Measurements from ENCODE around the gene ARID5A.
"Not testable (repeated sequence)": the region's sequence is repeated elsewhere in the genome, so short reads cannot be mapped to it uniquely, and the experiment has no call there.

The ARID5A gene

DNA sequence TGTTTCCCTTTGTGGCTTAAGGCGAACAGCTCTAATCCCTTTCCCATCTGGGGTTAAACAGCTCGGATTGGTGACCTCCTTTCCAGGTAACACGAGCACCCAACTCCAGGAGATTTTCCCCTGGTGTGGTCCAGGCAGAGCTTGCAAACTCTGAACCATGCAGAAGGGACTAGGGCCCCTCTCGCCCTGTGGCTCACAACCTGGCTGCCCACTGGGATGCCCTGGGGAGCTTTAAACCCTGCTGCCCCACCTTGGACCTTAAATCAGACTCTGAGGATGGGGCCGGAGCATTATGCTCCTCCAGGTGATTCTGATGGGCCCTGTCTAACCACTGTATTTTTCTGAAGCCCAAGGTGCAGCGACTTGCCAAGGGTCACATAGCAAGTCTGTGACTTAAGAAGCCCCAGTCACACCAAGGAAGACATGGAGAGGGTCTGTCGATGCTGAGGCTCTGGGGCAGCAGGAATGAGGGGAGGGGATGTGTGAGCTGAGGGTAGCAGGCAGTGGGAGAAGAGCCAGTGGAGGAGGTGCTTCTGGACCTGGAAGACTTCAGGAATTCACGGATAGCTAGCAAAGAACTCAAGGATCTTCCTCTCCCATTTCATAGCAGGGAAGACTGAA, 5.9 kb downstream of the ARID5A start:
- no peak for DNase-seq

DNA sequence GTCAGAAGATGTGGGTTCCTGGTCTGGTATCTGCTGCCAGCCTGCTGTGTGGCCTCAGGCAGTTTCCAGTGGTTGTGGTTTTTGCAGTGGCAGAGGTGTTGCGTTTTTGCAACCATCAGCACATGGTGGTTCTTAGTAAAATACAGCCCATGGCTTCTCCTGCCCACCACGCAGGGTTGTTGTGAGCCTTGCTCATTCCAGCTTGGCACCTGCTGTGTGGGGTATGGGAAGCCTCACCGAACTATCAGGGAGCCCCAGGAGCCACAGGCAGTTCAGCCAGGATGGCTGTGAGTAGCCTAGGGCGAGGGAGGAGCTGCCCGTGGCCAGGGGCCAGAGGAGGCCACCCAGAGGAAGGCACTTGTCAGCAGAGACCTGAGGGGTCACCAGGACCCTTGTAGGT, 9.8 kb downstream of the ARID5A start:
- peak; percentile 63 for DNase-seq

DNA sequence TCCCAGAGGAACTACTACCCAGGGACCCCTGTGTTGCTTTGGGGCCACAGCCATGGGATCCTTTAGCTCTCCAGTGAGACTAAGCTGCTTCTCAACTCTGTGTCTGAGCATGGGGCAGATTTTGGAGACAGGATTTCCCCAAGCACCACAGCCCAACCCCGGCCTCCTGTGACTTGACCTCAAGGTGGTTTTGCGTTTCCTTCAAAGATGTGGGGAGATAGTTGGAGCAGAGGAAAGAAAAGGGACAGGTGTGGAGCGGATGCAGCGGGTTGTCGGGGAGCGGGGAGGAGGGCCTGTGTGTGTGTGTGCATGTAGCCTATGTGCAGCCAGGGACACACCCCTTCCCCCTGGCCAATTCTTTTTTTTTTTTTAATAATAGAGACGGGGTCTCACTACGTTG, 10.2 kb downstream of the ARID5A start:
- DNase-seq, result peak; percentile 63

DNA sequence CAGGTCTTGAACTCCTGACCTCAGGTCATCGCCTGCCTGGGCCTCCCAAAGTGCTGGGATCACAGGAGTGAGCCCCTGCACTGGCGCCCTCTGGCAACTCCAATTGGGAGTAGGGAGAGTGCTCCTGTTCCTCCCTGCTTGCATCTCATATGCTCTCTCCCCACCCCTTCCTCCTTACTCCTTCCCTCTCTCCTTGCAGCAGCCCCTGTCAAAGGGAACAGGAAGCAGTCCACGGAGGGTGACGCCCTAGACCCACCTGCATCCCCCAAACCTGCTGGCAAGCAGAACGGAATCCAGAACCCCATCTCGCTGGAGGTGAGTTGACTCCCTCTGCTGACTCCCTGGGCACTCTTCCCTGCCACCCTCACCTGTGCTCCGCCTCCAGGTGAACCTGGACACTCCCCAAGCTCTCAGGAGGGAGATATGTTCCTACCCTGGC, 10.7 kb downstream of the ARID5A start:
- DNase-seq, result peak; percentile 56

DNA sequence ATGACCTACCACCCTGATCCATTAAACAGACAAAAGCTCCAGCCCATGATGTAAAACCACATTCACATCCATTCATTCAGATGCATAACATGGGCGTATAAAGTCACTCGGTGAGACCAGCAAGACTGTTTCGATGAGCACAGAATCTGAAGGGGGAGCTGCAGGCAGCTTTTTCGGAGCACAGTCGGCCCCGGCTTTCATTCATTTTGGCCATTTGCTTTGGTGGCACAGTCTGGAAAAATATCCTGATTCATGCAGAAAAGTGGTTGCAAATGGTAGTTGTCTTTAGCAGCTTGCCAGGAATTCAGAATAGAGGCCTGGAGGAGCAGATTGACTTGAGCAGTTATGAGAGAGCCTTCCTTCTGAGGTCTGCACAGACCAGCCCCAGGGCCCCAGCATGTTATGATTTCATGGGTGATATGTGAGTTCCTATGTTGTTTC, 11.2 kb downstream of the ARID5A start:
- no peak for DNase-seq

DNA sequence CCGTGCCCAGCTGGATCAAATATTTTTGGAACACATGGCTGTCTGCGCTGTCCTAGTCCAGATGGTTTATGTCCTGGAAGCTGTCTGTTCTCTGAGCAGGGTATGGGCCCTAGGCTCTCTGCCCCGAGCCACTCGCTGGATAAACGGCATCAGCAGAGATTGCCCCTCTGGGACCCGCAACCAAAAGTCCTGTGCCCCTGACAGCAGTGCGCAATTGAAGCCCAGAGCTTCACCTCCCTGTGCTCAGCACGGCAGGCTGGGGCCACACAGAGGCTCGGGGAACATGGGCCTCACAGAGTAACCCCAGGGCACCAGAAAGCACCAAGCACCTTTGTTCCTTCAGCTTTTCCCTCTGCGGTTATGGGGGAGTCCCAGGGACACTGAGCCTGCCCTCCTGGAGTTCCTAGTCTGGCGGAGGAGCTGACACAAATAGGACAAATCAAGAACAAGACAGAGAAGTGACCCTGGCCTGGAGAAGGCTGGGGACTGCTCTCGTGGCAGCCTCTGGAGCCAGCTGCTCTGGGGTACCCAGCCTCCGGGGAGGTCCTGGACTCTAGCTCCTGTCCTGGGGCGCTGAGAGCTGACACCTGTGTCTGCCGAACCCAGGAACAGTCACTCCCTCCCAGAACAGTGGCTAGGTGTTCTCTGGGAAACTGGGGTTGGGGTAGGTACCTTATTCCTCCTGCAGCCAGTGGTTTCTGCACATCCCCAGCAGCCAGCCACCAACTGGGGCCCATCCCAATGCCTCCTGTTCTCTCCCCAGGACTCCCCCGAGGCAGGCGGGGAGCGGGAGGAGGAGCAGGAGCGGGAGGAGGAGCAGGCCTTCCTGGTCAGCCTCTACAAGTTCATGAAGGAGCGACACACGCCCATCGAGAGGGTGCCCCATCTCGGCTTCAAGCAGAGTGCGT, 12.3 kb downstream of the ARID5A start:
- DNase-seq, result peak; percentile 39

DNA sequence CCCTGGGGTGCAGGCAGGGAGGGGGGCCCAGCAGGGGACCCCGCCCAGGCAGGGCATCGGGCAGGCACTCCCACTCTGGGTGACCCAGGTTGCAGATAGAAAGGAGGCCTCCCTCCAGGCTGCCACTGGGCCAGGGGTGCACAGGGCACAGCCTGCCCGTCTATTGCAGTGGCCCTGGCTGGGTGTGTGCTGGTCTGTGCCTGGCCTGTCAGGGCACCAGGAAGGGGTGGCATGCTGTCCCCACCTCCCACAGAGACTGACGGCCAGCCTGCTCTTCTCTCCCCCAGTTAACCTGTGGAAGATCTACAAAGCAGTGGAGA, 12.9 kb downstream of the ARID5A start:
- no peak for DNase-seq

DNA sequence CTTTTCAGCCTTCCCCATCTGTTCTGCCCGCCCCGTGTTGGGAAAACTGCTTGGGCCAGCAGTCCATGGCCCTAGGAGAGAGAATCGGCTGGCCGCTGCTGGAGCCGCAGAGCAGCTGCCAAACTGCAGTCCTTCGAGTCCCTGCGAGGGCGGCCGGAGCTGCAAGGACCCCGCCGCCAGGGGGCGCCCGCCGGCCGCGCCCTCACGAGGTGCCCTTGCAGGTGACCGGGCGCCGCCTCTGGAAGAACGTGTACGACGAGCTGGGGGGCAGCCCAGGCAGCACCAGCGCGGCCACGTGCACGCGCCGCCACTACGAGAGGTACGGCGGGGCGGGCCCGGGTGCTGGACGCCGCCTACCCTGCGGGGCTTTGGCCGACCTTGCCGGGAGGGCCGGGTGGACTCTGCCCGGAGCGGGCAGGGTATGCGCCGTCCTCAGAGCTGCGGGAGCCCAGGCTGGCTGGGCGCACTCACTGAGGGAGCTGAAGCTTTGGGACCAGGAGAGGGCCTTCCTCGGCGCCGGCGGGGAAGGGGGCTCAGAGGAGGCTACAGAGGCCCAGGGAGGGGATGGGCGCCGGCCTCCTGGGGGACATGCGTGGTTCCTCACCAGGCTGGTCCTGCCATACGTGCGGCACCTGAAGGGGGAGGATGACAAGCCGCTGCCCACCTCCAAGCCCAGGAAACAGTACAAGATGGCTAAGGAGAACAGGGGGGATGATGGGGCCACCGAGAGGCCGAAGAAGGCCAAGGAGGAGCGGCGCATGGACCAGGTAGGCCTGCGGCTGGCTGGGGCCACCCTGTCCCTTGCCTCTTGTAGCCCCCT, 13.6 kb downstream of the ARID5A start:
- DNase-seq, result peak; percentile 64

DNA sequence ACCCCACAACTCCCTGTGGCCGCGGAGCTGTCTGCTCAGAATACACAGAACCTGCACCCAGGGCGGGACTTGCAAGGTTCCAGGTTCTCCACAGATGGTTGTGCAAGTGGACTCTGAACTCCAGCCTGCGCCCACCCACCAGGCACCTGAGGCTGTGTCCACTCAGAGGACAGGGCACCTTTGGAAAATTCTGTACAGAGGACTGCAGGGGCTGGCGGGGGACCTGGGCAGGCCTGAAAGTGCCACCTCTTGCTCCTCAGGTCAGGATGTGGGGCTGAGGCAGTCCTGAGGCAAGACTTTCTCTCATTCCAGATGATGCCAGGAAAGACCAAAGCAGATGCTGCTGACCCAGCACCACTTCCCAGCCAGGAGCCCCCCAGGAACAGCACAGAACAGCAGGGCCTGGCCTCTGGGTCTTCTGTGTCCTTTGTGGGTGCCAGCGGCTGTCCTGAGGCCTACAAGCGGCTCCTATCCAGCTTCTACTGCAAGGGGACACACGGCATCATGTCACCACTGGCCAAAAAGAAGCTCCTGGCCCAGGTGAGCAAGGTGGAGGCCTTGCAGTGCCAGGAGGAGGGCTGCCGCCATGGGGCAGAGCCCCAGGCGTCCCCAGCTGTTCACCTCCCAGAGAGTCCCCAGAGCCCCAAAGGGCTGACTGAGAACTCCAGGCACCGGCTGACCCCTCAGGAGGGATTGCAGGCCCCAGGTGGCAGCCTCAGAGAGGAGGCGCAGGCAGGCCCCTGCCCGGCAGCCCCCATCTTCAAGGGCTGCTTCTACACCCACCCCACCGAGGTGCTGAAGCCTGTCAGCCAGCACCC, 14.4 kb downstream of the ARID5A start:
- DNase-seq, result peak; percentile 58

DNA sequence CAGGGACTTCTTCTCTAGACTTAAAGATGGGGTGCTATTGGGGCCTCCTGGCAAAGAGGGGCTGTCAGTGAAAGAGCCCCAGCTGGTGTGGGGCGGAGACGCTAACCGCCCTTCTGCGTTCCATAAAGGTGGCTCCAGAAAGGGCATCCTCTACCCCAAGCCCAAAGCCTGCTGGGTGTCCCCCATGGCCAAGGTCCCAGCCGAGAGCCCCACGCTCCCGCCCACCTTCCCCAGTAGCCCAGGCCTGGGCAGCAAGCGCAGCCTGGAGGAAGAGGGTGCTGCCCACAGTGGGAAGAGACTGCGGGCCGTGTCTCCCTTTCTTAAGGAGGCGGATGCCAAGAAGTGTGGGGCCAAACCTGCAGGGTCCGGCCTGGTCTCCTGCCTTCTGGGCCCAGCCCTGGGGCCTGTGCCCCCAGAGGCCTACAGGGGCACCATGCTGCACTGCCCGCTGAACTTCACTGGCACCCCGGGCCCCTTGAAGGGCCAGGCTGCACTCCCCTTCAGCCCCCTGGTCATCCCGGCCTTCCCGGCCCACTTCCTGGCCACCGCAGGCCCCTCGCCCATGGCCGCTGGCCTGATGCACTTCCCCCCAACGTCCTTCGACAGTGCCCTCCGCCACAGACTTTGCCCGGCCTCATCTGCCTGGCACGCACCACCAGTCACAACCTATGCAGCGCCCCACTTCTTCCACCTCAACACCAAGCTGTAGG, 15.2 kb downstream of the ARID5A start:
- no peak for DNase-seq

DNA sequence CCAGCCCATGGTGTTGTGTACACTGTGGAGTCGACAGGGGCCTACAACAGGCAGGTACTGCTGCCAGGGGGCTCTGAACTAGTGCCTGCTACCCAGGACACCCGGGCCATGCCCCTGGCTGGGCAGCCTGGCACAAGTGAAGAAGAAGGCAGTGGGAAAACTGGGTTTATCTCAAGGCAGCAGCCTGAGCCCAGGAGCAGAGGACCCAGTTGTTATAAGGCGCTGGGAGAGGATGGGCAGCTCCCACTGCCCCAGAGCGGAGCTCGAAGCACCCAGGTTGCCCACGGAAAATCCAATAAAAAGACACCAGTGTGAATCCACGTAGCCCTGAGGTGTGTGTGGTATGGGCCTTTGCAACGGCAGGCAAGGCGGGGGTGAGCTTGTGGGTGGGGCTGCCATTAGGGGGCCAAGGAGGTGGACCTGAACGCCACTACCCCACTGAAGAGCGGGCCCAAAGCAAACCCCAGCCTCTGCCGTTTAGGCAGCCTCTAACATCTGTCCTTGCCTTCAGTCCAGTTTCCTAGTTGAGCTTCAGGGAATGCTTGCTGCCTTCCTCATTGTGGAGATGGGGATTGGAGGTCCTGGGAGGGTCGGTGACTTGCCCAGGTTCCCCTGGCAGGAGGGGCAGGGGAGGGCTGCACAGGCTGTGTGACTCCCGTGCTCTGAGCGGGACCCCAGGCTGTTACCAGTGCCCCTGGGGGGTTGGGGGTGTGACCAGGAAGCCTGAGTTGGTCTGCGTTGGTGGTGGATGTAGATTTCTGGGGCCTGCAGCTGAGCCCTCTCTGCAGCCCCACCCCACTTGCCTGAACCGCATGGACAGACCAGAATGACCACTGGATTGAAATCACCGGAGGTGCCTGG, 16.0 kb downstream of the ARID5A start:
- DNase-seq, result no peak

DNA sequence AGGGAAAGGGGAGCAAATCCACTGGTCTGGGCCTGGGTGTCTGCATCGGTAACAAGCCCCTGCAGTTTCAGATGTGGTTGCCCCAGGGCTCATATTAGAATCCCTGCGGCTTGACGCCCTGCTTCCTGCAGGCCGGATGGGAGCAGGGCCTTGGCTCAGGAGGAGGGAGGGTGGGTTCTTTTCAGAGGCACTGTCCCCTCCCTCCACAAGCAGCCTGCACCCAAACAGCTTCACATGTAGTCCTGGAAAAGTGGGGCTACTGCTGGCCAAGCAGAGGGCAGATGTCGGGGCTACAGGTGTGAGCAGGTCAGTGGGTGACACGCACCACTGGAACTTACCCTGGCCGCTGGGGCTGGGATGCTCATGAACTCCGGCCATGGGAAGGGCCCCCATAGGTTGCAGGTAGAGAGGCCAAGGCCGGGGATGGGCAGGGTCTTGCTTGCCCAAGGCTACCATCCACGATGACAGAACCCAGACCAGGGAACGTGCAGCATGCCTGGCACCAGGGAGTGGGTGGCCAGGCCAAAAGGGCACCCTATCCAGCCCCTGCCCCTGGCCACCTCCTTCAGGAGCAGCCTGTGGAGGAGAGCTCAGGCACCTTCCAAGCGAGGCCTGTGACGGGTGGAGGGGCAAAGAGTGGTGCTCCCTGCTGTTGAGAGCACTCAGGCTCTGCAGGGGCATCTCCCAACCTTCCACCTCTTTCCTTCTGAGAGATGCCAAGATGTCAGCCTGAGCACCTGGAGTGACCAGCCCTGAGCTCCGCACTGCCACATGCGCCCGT, 16.8 kb downstream of the ARID5A start:
- DNase-seq, result no peak

DNA sequence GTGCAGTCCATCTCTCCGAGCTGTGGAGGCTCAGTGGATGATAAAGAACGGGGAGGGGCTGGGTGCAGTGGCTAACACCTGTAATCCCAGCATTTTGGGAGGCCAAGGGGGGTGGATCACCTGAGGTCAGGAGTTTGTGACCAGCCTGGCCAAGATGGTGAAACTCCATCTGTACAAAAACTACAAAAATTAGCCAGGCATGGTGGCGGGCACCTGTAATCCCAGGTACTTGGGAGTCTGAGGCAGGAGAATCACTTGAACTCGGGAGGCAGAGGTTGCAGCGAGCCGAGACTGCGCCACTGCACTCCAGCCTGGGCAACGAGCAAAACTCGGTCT, 17.4 kb downstream of the ARID5A start:
- DNase-seq, result not testable (repeated sequence)

DNA sequence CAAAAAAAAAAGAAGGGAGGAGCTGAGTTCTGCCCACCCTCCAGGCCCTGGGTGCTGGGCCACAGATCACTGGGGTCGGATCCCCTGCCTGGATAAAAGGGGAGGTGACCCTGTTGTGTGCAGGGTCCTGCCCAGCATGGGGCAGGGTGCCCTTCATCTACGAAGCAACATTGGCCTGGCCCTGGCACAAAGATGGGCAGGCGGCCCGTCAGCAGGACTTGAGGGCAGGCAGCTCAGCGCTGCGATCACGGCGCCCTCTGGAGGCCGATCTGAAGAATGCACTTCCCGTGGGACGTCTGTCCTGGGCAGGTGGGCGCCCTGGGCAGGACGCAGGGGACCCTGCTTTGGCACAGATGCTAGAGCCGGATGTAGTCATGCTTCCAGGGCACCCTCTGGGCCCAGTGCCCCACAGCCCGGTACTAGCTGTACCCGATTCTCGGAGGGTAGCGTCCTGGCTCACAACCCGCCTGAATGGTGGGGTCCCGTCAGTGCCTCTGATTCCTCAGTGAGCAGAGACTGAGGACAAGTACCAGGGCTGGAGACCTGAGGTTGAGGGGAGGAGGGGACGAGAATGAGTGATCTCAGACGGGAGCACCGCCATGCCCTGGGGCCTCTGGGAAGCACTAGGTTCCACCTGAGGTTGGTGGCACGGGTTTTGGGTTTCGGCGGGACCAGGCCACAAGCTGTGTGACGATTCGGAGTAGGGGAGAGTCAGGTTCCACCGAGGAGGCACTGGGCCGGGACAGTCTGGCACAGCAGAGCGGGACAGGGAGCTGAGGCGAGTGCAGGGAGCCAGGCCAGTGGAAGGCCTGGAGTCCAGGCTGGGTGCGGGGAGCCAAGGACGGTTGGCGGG, 18.0 kb downstream of the ARID5A start:
- DNase-seq, result peak; percentile 88

DNA sequence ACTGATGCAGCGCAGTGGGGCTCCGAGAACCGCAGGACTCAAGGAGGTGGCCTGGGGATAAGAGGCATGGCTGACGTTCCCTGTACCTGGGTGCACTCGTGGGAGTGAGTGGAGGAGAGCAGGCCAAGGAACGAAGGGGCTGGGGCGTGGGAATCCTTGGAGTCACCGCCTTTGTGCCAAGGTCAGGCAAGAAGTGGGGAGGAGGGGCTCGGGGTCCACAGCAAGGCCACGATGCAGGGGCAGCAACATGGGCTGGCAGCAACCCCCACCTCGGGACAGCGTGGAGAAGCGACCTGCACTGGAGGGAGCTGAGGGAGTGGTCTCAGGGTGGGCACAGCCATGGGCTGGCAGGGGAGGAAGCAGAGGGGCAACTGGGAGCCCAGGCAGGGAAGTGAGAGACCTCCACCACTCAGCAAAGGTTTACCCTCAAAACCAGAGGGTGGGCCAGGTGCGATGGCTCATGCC, 18.6 kb downstream of the ARID5A start:
- DNase-seq, result no peak

DNA sequence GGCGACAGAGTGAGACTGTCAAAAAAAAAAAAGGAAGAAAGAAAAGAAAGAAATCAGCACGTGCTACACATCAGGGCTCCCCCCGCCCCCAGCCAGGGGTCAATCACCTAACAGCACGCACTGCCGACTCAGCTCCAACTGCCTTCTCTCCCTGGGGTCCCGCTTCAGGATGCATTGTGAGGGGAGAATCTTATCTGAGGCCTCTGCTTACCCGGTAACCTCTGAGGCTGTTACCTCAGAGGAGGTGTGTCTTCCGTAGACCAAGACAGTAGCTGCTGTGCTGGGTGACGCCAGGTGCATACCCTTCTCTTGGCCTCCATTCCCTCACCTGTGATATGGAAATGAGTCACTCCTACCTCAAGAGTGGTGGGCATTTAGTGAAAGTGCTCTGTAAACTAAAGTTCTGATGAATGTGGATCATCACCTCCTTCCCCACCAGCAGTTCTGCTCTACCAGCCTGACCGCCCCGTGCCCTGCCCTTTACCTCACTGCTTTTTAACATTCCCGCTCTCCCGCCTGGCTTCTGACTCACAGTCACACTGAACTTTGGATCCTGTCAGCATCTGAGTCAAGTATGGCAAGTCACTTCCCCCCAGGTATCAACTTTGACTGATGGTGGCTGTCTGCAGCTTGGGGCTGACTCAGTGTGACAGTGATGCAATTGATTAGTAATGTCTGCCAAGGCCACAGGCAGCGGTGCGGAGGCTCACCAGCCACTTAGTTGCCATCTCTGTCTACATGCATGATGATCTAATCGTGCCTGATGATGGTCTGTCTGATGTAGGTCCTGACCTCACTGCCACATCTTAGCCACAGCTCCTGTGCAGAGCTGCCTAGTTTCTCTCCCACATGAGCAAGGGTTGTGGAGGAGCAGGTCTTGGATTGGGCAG, 20.1 kb downstream of the ARID5A start:
- peak; percentile 86 for DNase-seq

DNA sequence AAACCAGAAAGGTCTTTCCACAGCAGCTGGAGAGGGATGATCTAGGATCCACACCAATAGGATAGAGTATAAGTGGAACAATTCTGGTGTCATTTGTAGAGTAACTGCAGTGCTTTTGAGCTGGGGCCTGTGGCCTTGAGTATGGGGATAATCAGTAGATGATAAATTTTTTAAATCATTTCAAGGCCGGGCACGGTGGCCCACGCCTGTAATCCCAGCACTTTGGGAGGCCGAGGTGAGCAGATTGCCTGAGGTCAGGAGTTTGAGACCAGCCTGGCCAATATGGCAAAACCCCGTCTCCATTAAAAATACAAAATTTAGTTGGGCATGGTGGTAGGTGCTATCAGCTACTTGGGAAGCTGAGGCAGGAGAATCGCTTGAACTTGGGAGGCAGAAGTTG, 20.9 kb downstream of the ARID5A start:
- DNase-seq, result not testable (repeated sequence)

DNA sequence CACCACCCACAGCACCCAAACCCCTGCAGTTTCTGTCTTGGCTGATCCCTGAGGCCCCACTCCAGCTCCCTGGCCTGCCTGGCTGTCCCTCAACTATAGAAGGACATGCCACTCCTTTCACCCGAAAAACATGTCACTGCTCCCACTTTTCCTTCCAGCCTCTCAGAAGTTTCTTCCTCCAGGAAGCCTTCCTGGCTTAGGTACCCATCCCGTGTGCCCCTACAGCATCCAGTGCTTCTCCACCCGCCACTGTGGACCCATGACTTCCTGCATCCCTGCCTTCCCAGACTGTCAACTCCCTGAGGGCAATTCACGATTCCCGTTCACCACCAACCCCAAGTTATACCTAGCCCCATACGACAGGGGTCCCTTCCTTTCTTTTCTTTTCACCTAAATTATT, 21.5 kb downstream of the ARID5A start:
- no peak for DNase-seq
